Measurements from ENCODE around the gene HELT.

DNA sequence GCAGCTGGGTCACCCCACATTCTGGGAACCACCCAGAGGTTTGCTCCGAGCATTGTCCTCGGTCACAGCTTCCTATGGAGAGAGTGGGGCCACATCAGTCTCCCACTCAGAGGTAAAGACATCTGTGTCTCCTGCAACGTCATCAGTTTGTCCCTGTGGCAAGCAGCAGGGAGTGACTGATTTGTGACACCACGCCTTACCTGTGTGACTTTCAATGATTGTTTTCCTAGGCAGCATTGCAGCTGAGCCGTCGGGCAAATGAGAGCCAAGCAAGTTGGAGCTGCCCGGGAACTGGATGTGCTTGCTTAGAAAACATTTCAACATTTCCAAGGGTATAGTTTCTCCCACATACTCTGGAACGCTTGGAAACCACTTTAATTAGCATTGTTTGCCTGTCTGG is 29.7 kb upstream of the HELT start:
- TF ChIP-seq POLR2A (IDR thresholded peaks at IDR 0.05; ENCODE audit: low read depth, low read length) (no peak), TAF1 (IDR thresholded peaks at IDR 0.05; ENCODE audit: low read depth, low read length) (no peak)
